CD14-positive monocyte (primary cell): ENCODE results near the gene SOX5. TPM values are rescaled to one million over a fixed set of nuclear protein-coding genes. Genes with fewer than 3 reads are reported as not detected.

ENCODE experiments used
- DNase-seq, 3 donors: peaks; one replicate each; pipeline ENCODE4 v3.0.0-alpha.2; 2011 to 2022
- H2AFZ ChIP-seq: 2 replicates; pipeline ENCODE4 v1.6.0; 2012; ENCODE audit warnings: mild to moderate bottlenecking, low read depth, low read length, inconsistent platforms; ENCODE audit not compliant: insufficient read depth, poor library complexity, severe bottlenecking
- H3K27ac ChIP-seq, 2 donors: 1 replicate in 1 of 2; 2 replicates in 1 of 2; pipeline ENCODE4 v1.5.1; 2012 to 2013; ENCODE audit warnings: low read length in 2 of 2, control low read depth in 1 of 2, inconsistent platforms in 1 of 2, low read depth in 1 of 2, mild to moderate bottlenecking in 1 of 2
- H3K27me3 ChIP-seq, 2 donors: one replicate each; pipeline versions ENCODE4 v1.6.0 to v1.6.1; 2011 to 2013; ENCODE audit warnings: low read length in 2 of 2; ENCODE audit not compliant: control insufficient read depth in 2 of 2, insufficient read depth in 2 of 2
- H3K36me3 ChIP-seq, 2 donors: replicated peaks in 1 of 2; 1 replicate in 1 of 2; 2 replicates in 1 of 2; pipeline versions ENCODE4 v1.5.1 to v1.6.1; 2012 to 2013; ENCODE audit warnings: low read length in 2 of 2, control low read depth in 1 of 2, inconsistent platforms in 1 of 2, mild to moderate bottlenecking in 1 of 2; ENCODE audit not compliant: insufficient read depth in 2 of 2, control insufficient read depth in 1 of 2
- H3K4me1 ChIP-seq, 2 donors: 1 replicate in 1 of 2; 2 replicates in 1 of 2; pipeline versions ENCODE4 v1.5.1 to v1.6.1; 2012 to 2013; ENCODE audit warnings: low read length in 2 of 2, control low read depth in 1 of 2, inconsistent platforms in 1 of 2, mild to moderate bottlenecking in 1 of 2, moderate library complexity in 1 of 2; ENCODE audit not compliant: insufficient read depth in 2 of 2, control insufficient read depth in 1 of 2
- H3K4me2 ChIP-seq: replicated peaks from 2 replicates; pipeline ENCODE3; 2012; ENCODE audit warnings: low read length, moderate library complexity, mild to moderate bottlenecking; ENCODE audit not compliant: poor library complexity, severe bottlenecking; ENCODE audit errors: extremely low read depth
- H3K4me3 ChIP-seq, 3 experiments: fragments of 200-600 bp in 1 of 3; sonication (generic) in 1 of 3; replicated peaks in 1 of 3; 1 replicate in 2 of 3; 2 replicates in 1 of 3; pipeline ENCODE4 v1.5.1; 2011 to 2013; ENCODE audit warnings: low read length in 3 of 3, mild to moderate bottlenecking in 3 of 3, control low read depth in 2 of 3, low read depth in 2 of 3, inconsistent platforms in 1 of 3, moderate library complexity in 1 of 3
- H3K79me2 ChIP-seq: 2 replicates; pipeline ENCODE4 v1.6.0; 2012; ENCODE audit warnings: mild to moderate bottlenecking, control low read depth, inconsistent platforms, low read length, moderate library complexity; ENCODE audit not compliant: insufficient read depth
- H3K9ac ChIP-seq: 2 replicates; pipeline ENCODE4 v1.6.0; 2017; ENCODE audit warnings: low read length, mild to moderate bottlenecking; ENCODE audit not compliant: insufficient read depth, poor library complexity, severe bottlenecking
- H3K9me3 ChIP-seq, 2 donors: replicated peaks in 1 of 2; 1 replicate in 1 of 2; 2 replicates in 1 of 2; pipeline versions ENCODE4 v1.5.1 to v1.6.1; 2012 to 2013; ENCODE audit warnings: low read length in 2 of 2, control low read depth in 1 of 2; ENCODE audit not compliant: control insufficient read depth in 1 of 2, insufficient read depth in 1 of 2
- H4K20me1 ChIP-seq: 2 replicates; pipeline ENCODE4 v1.6.0; 2012; ENCODE audit warnings: mild to moderate bottlenecking, low read length, control low read depth, moderate library complexity; ENCODE audit not compliant: insufficient read depth
- H3K27ac Mint-ChIP-seq, 7 donors: one replicate each; pipeline ENCODE4 v1.8.0; 2020; ENCODE audit warnings: mild to moderate bottlenecking in 7 of 7, mixed read lengths in 7 of 7, moderate library complexity in 6 of 7, inconsistent platforms in 2 of 7
- H3K27me3 Mint-ChIP-seq, 3 donors: one replicate each; pipeline ENCODE4 v1.8.0; 2021 to 2022; ENCODE audit warnings: low read depth in 3 of 3, mild to moderate bottlenecking in 3 of 3, mixed read lengths in 3 of 3, moderate library complexity in 3 of 3, inconsistent platforms in 1 of 3
- H3K36me3 Mint-ChIP-seq, 2 donors: one replicate each; pipeline ENCODE4 v1.8.0; 2020; ENCODE audit warnings: mixed read lengths in 2 of 2, inconsistent platforms in 1 of 2, mild to moderate bottlenecking in 1 of 2
- H3K4me1 Mint-ChIP-seq: one replicate; pipeline ENCODE4 v1.8.0; 2020; ENCODE audit warnings: mild to moderate bottlenecking, mixed read lengths
- H3K4me3 Mint-ChIP-seq, 2 donors: one replicate each; pipeline ENCODE4 v1.8.0; 2020; ENCODE audit warnings: mild to moderate bottlenecking in 2 of 2, mixed read lengths in 2 of 2, moderate library complexity in 1 of 2
- H3K9me3 Mint-ChIP-seq, 7 donors: one replicate each; pipeline ENCODE4 v1.8.0; 2020 to 2022; ENCODE audit warnings: mixed read lengths in 7 of 7, mild to moderate bottlenecking in 6 of 7, moderate library complexity in 6 of 7, inconsistent platforms in 2 of 7
- WGBS: methylation state at CpG from one replicate; pipeline ENCODE4 v1.1.5; 2013; ENCODE audit warnings: missing lambda C conversion rate; ENCODE audit not compliant: insufficient coverage; 5-methylcytosine and 5-hydroxymethylcytosine counted together
- intact Hi-C, 2 donors: fragments of 100-400 bp; cut with micrococcal nuclease; formaldehyde crosslinking; loops; one replicate each; pipeline versions ENCODE4 v1.15.0 to v1.15.1; 2023
- polyA plus RNA-seq, 3 donors: library from polyadenylated mRNA; depleted of rRNA in 1 of 3; unstranded in 2 of 3; stranded (reverse) in 1 of 3; fragments of 300-500 nt in 2 of 3; fragments of >200 nt in 1 of 3; fragmentation: Illumina TruSeq in 2 of 3; gene quantifications; 1 replicate in 2 of 3; 2 replicates in 1 of 3; pipeline ENCODE4 v1.2.3, GENCODE V29; 2012 to 2021
- TF ChIP-seq, protein P1 (sequence below): fragments of 200-600 bp; IDR thresholded peaks from one replicate; pipeline ENCODE4 v1.8.0; 2022; ENCODE audit warnings: antibody characterized with exemption, mild to moderate bottlenecking

SOX5 gene
- polyA plus RNA-seq, 3 donors, result not detected

DNA sequence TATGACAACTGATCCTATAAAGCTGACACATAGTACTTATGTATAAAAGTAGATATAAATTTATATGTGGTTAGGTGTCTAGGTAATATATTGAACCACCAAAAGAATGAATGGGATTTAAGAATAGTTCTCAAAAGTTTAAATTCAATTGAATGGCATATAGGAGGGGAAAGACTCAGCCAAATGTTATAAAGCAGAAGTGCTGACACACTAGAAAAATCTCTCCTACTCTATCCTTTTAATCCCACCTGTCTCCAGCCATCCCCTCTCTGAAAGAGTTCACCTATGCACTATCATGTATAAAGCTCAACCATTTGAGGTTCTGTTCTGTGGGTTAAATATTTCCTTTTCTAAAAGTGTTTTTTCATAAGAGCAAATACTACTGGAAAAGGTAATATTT is 400.7 kb downstream of the SOX5 start:
- H3K27ac Mint-ChIP-seq, result no peak overlapping the region
- Histone ChIP-seq H3K4me3 (no peak overlapping the region), H3K79me2 (no peaks in the 10 kb centered on the region), H3K4me2 (no peak overlapping the region), H4K20me1 (no peaks in the 10 kb centered on the region), H3K36me3 (no peaks in the 10 kb centered on the region), H3K27ac (no peak overlapping the region), H3K4me1 (no peaks in the 10 kb centered on the region), H3K27me3 (no peaks in the 10 kb centered on the region), H2AFZ (no peak overlapping the region), H3K9ac (no peak overlapping the region), H3K9me3 (no peaks in the 10 kb centered on the region)
- no peaks in the 10 kb centered on the region for H3K27me3 Mint-ChIP-seq
- TF ChIP-seq, protein P1, sequence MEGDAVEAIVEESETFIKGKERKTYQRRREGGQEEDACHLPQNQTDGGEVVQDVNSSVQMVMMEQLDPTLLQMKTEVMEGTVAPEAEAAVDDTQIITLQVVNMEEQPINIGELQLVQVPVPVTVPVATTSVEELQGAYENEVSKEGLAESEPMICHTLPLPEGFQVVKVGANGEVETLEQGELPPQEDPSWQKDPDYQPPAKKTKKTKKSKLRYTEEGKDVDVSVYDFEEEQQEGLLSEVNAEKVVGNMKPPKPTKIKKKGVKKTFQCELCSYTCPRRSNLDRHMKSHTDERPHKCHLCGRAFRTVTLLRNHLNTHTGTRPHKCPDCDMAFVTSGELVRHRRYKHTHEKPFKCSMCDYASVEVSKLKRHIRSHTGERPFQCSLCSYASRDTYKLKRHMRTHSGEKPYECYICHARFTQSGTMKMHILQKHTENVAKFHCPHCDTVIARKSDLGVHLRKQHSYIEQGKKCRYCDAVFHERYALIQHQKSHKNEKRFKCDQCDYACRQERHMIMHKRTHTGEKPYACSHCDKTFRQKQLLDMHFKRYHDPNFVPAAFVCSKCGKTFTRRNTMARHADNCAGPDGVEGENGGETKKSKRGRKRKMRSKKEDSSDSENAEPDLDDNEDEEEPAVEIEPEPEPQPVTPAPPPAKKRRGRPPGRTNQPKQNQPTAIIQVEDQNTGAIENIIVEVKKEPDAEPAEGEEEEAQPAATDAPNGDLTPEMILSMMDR, result no peak
- H3K4me1 Mint-ChIP-seq, result no peaks in the 10 kb centered on the region
- peaks cover 0 to 4% (median 0%) of the 10 kb centered on the region in 7 donors for H3K9me3 Mint-ChIP-seq
- intact Hi-C loops, result no loop called here
- no peak for DNase-seq
- H3K36me3 Mint-ChIP-seq, result no peaks in the 10 kb centered on the region
- no peak overlapping the region for H3K4me3 Mint-ChIP-seq

DNA sequence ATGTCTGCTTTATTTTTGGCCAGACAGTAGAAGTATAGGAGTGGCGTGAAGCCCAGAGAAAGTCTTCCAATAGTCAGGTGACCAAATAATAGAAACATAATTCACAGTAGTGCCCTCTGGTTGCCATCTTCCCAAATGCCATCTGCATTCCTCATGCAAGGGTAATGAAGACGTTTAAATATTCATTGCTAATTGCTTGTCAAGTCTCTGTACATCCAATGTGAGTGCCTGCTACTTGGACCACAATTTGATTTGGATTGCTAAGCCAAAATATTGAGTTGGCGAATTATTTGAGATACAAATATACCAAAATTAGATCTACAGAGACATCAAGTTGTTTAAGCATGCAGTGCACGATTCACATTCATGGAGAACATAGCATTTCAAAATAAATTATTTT is 402.7 kb downstream of the SOX5 start:
- no peaks in the 10 kb centered on the region for H3K27me3 Mint-ChIP-seq
- WGBS, result 67% methylated on average over 1 of the region's 4 CpGs

More for the DNA sequence above, 402.7 kb downstream of the SOX5 start:
- Histone ChIP-seq H3K4me2 (no peak overlapping the region), H3K9me3 (no peaks in the 10 kb centered on the region), H3K79me2 (no peaks in the 10 kb centered on the region), H3K27ac (no peak overlapping the region), H3K9ac (no peak overlapping the region), H3K27me3 (no peaks in the 10 kb centered on the region), H4K20me1 (no peaks in the 10 kb centered on the region), H3K36me3 (no peaks in the 10 kb centered on the region), H2AFZ (no peak overlapping the region), H3K4me3 (no peak overlapping the region), H3K4me1 (no peaks in the 10 kb centered on the region)
- no peaks in the 10 kb centered on the region for H3K4me1 Mint-ChIP-seq
- intact Hi-C loops, result no loop called here
- TF ChIP-seq, protein P1, result no peak
- H3K4me3 Mint-ChIP-seq, result no peak overlapping the region
- H3K36me3 Mint-ChIP-seq, result no peaks in the 10 kb centered on the region
- no peak overlapping the region for H3K27ac Mint-ChIP-seq
- DNase-seq, result no peak
- peaks cover 0 to 4% (median under 1%) of the 10 kb centered on the region in 7 donors for H3K9me3 Mint-ChIP-seq
